ENCODE data around the gene NLRP6.
A peak's percentile ranks its signal among the peaks of the same experiment; 100 is the strongest.

Gene NLRP6

GRCh38 chr11:266676-267439 lies 11.3 kb upstream of the NLRP6 start:
- TF ChIP-seq TAF1 (IDR thresholded peaks at IDR 0.05; ENCODE audit: low read depth) (no peak), ZBTB7A (IDR thresholded peaks at IDR 0.05; ENCODE audit: low read depth) (no peak), YY1 (IDR thresholded peaks at IDR 0.05; ENCODE audit: low read depth) (no peak), MAX (IDR thresholded peaks at IDR 0.05) (no peak), USF1 (IDR thresholded peaks at IDR 0.05) (no peak), REST (IDR thresholded peaks at IDR 0.05; ENCODE audit: low read depth) (no peak), TCF12 (IDR thresholded peaks at IDR 0.05; ENCODE audit: low read depth) (no peak), EGR1 (IDR thresholded peaks at IDR 0.05) (no peak), TEAD4 (IDR thresholded peaks at IDR 0.05) (no peak)

- TF ChIP-seq NFIC (IDR thresholded peaks at IDR 0.05) (no peak), TAF1 (IDR thresholded peaks at IDR 0.05; ENCODE audit: low read depth) (no peak), TEAD4 (IDR thresholded peaks at IDR 0.05) (no peak), TCF12 (IDR thresholded peaks at IDR 0.05; ENCODE audit: low read depth) (no peak), REST (IDR thresholded peaks at IDR 0.05; ENCODE audit: low read depth) (no peak), EP300 (IDR thresholded peaks at IDR 0.05; ENCODE audit: borderline replicate concordance) (no peak), USF1 (IDR thresholded peaks at IDR 0.05) (no peak), MAX (IDR thresholded peaks at IDR 0.05) (peak; percentile 75), FOXM1 (IDR thresholded peaks at IDR 0.05; ENCODE audit: borderline replicate concordance, low read depth) (no peak)
Observed at GRCh38 chr11:267491-267994, 10.7 kb upstream of the NLRP6 start.

GRCh38 chr11:269146-269890 lies 8.9 kb upstream of the NLRP6 start:
- TF ChIP-seq USF1 (IDR thresholded peaks at IDR 0.05), result no peak
- no peak for TF ChIP-seq REST (IDR thresholded peaks at IDR 0.05; ENCODE audit: low read depth)
- no peak for TF ChIP-seq TAF1 (IDR thresholded peaks at IDR 0.05; ENCODE audit: low read depth)
- TF ChIP-seq TEAD4 (IDR thresholded peaks at IDR 0.05), result no peak
- TF ChIP-seq CREB1 (IDR thresholded peaks at IDR 0.05; ENCODE audit: low read depth), result no peak
- no peak for TF ChIP-seq NFIC (IDR thresholded peaks at IDR 0.05)
- no peak for TF ChIP-seq MAX (IDR thresholded peaks at IDR 0.05)
- TF ChIP-seq ZBTB7A (IDR thresholded peaks at IDR 0.05; ENCODE audit: low read depth), result no peak
- TF ChIP-seq FOXM1 (IDR thresholded peaks at IDR 0.05; ENCODE audit: borderline replicate concordance, low read depth), result no peak
- no peak for TF ChIP-seq YY1 (IDR thresholded peaks at IDR 0.05; ENCODE audit: low read depth)
- TF ChIP-seq EP300 (IDR thresholded peaks at IDR 0.05; ENCODE audit: borderline replicate concordance), result no peak
- no peak for TF ChIP-seq EGR1 (IDR thresholded peaks at IDR 0.05)

Data from Ishikawa (cell line).